ENCODE measurements around the gene TNFRSF21. TPM values are rescaled to one million over a fixed set of nuclear protein-coding genes. Genes with fewer than 3 reads are reported as not detected.

TNFRSF21 gene
- total RNA-seq, 2 experiments from 2014 or later, result 2.3 to 2.5 TPM

- Mint-ChIP-seq H3K36me3 (ENCODE audit: low read depth) (no peaks in the 10 kb centered on the region), H3K27ac (no peak overlapping the region), H3K27me3 (no peaks in the 10 kb centered on the region), H3K4me3 (no peak overlapping the region), H3K4me1 (ENCODE audit: low read depth) (no peaks in the 10 kb centered on the region), H3K9me3 (no peaks in the 10 kb centered on the region)
- ATAC-seq (no peak), DNase-seq (no peak)
- intact Hi-C loops (cut with micrococcal nuclease), result no loop called here
- ChIA-PET POLR2A (interaction anchor here (0.6 kb wide), 1 partner anchor 209 kb away, joined by 3 read pairs; no protein-coding TSS in a partner anchor), CTCF (no interaction called here)
- TF ChIP-seq CTCF (IDR thresholded peaks at IDR 0.05), result no peak
Observed at GRCh38 chr6:47262231-47262630, 47.5 kb downstream of the TNFRSF21 start.

GRCh38 chr6:47261191-47261590 lies 48.5 kb downstream of the TNFRSF21 start:
- no peak overlapping the region for H3K4me3 Mint-ChIP-seq
- CTCF ChIA-PET, result no interaction called here

GRCh38 chr6:47260021-47260420 lies 49.7 kb downstream of the TNFRSF21 start:
- ATAC-seq (no peak), DNase-seq (no peak)
- H3K36me3 Mint-ChIP-seq (ENCODE audit: low read depth), result no peaks in the 10 kb centered on the region
- no peak overlapping the region for H3K27ac Mint-ChIP-seq
- ChIA-PET CTCF (no interaction called here), POLR2A (no interaction called here)
- no peaks in the 10 kb centered on the region for H3K27me3 Mint-ChIP-seq
- no peaks in the 10 kb centered on the region for H3K9me3 Mint-ChIP-seq
- TF ChIP-seq CTCF (IDR thresholded peaks at IDR 0.05), result no peak
- intact Hi-C loops (cut with micrococcal nuclease), result no loop called here
- H3K4me3 Mint-ChIP-seq, result no peak overlapping the region
- no peaks in the 10 kb centered on the region for H3K4me1 Mint-ChIP-seq (ENCODE audit: low read depth)

More at GRCh38 chr6:47261191-47261590, 48.5 kb downstream of the TNFRSF21 start:
- no peak for DNase-seq
- no peak for ATAC-seq
- Mint-ChIP-seq H3K27me3 (no peaks in the 10 kb centered on the region), H3K4me1 (ENCODE audit: low read depth) (no peaks in the 10 kb centered on the region), H3K36me3 (ENCODE audit: low read depth) (no peaks in the 10 kb centered on the region), H3K9me3 (no peaks in the 10 kb centered on the region), H3K27ac (no peak overlapping the region)
- no peak for TF ChIP-seq CTCF (IDR thresholded peaks at IDR 0.05)
- POLR2A ChIA-PET, result no interaction called here
- intact Hi-C loops (cut with micrococcal nuclease), result no loop called here

- Mint-ChIP-seq H3K9me3 (no peaks in the 10 kb centered on the region), H3K4me1 (ENCODE audit: low read depth) (no peaks in the 10 kb centered on the region), H3K4me3 (no peak overlapping the region), H3K36me3 (ENCODE audit: low read depth) (no peaks in the 10 kb centered on the region), H3K27me3 (no peaks in the 10 kb centered on the region), H3K27ac (no peak overlapping the region)
- ChIA-PET CTCF (no interaction called here), POLR2A (no interaction called here)
- intact Hi-C loops (cut with micrococcal nuclease), result no loop called here
- no peak for TF ChIP-seq CTCF (IDR thresholded peaks at IDR 0.05)
- ATAC-seq (no peak), DNase-seq (no peak)
Observed at GRCh38 chr6:47258724-47259347, 50.9 kb downstream of the TNFRSF21 start.

GRCh38 chr6:47256981-47257730 lies 52.5 kb downstream of the TNFRSF21 start:
- intact Hi-C loops (cut with micrococcal nuclease), result no loop called here
- Mint-ChIP-seq H3K9me3 (no peaks in the 10 kb centered on the region), H3K27ac (no peak overlapping the region), H3K27me3 (no peaks in the 10 kb centered on the region), H3K4me1 (ENCODE audit: low read depth) (peaks cover 5% of the 10 kb centered on the region), H3K4me3 (no peak overlapping the region), H3K36me3 (ENCODE audit: low read depth) (no peaks in the 10 kb centered on the region)
- ATAC-seq (no peak), DNase-seq (no peak)
- no peak for TF ChIP-seq CTCF (IDR thresholded peaks at IDR 0.05)
- CTCF ChIA-PET, result no interaction called here
- POLR2A ChIA-PET, result no interaction called here

Measured in activated CD8-positive, alpha-beta T cell treated with anti-CD3 and anti-CD28 coated beads for 36 hours (primary cell).